ENCODE results near the gene GCK. TPM values are rescaled to one million over a fixed set of nuclear protein-coding genes. Genes with fewer than 3 reads are reported as not detected.

Gene GCK
- total RNA-seq, 2 experiments from 2014 or later = 1.1 to 1.3 TPM

GRCh38 chr7:44228571-44229350 is 39.5 kb upstream of the GCK start:
- Mint-ChIP-seq H3K4me3 (no peak overlapping the region), H3K27ac (no peak overlapping the region), H3K36me3 (no peaks in the 10 kb centered on the region), H3K9me3 (no peaks in the 10 kb centered on the region), H3K27me3 (peaks cover 6% of the 10 kb centered on the region), H3K4me1 (ENCODE audit: low read depth) (no peaks in the 10 kb centered on the region)
- ChIA-PET CTCF (interaction anchor here (1.4 kb wide), 1 partner anchor 12 kb away, joined by 4 read pairs; no protein-coding TSS in a partner anchor), POLR2A (no interaction called here)
- intact Hi-C loops (cut with micrococcal nuclease) = no loop called here
- no peak for DNase-seq

DNA sequence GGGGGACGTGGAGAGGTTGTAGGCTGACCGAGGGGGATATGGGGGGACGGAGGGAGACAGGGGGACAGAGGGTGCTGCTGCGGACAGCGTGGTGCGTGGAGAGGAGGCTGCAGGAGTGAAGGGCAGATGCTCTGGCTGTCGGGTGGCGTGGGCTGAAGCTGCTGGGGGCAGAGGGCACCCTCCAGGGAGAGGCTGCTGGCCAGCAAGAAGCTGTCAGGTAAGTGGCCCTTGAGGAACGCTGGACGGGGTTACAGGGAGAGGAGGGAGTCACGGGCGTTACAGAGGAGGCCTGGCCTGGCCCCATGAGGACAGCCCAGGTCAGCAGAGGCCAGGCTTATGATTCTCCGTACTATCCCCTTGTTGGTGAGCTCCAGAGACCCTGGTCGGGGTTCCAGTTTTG is 38.7 kb upstream of the GCK start:
- H3K27me3 Mint-ChIP-seq = peaks cover 6% of the 10 kb centered on the region
- ChIA-PET POLR2A (no interaction called here), CTCF (no interaction called here)
- no peaks in the 10 kb centered on the region for H3K9me3 Mint-ChIP-seq
- no peak overlapping the region for H3K27ac Mint-ChIP-seq
- DNase-seq = no peak
- intact Hi-C loops (cut with micrococcal nuclease) = no loop called here
- H3K36me3 Mint-ChIP-seq = no peaks in the 10 kb centered on the region
- H3K4me3 Mint-ChIP-seq = no peak overlapping the region
- H3K4me1 Mint-ChIP-seq (ENCODE audit: low read depth) = no peaks in the 10 kb centered on the region

- ChIA-PET CTCF (no interaction called here), POLR2A (no interaction called here)
- no peak for DNase-seq
- Mint-ChIP-seq H3K4me1 (ENCODE audit: low read depth) (no peaks in the 10 kb centered on the region), H3K9me3 (no peaks in the 10 kb centered on the region), H3K4me3 (no peak overlapping the region), H3K27me3 (peaks cover 6% of the 10 kb centered on the region), H3K27ac (no peak overlapping the region), H3K36me3 (no peaks in the 10 kb centered on the region)
- intact Hi-C loops (cut with micrococcal nuclease) = no loop called here
Observed at GRCh38 chr7:44226396-44226753, 37.1 kb upstream of the GCK start.

- Mint-ChIP-seq H3K4me1 (ENCODE audit: low read depth) (no peaks in the 10 kb centered on the region), H3K27ac (no peak overlapping the region), H3K4me3 (no peak overlapping the region), H3K9me3 (no peaks in the 10 kb centered on the region), H3K36me3 (no peaks in the 10 kb centered on the region), H3K27me3 (peaks cover 6% of the 10 kb centered on the region)
- ChIA-PET POLR2A (no interaction called here), CTCF (no interaction called here)
- no peak for DNase-seq
- intact Hi-C loops (cut with micrococcal nuclease) = no loop called here
Observed at GRCh38 chr7:44225566-44226395, 36.5 kb upstream of the GCK start.

- POLR2A ChIA-PET = no interaction called here
- Mint-ChIP-seq H3K36me3 (no peaks in the 10 kb centered on the region), H3K4me1 (ENCODE audit: low read depth) (no peaks in the 10 kb centered on the region), H3K4me3 (no peak overlapping the region), H3K27ac (no peak overlapping the region), H3K27me3 (peaks cover 6% of the 10 kb centered on the region), H3K9me3 (no peaks in the 10 kb centered on the region)
- CTCF ChIA-PET = no interaction called here
- intact Hi-C loops (cut with micrococcal nuclease) = no loop called here
- DNase-seq = no peak
Observed at GRCh38 chr7:44224974-44225565, 35.8 kb upstream of the GCK start.

- Mint-ChIP-seq H3K4me3 (no peak overlapping the region), H3K27me3 (peaks cover 6% of the 10 kb centered on the region), H3K4me1 (ENCODE audit: low read depth) (no peaks in the 10 kb centered on the region), H3K27ac (no peak overlapping the region), H3K36me3 (no peaks in the 10 kb centered on the region), H3K9me3 (no peaks in the 10 kb centered on the region)
- POLR2A ChIA-PET = interaction anchor here (0.6 kb wide), 1 partner anchor 63 kb away, joined by 3 read pairs; no protein-coding TSS in a partner anchor
- intact Hi-C loops (cut with micrococcal nuclease) = no loop called here
- no peak for DNase-seq
- CTCF ChIA-PET = interaction anchor here (1.3 kb wide), 1 partner anchor 16 kb away, joined by 3 read pairs; no protein-coding TSS in a partner anchor
Observed at GRCh38 chr7:44224080-44224973, 35.1 kb upstream of the GCK start.

- no peak for DNase-seq
- ChIA-PET CTCF (interaction anchor here (1.3 kb wide), 1 partner anchor 17 kb away, joined by 3 read pairs; no protein-coding TSS in a partner anchor), POLR2A (interaction anchor here (0.6 kb wide), 1 partner anchor 63 kb away, joined by 3 read pairs; no protein-coding TSS in a partner anchor)
- Mint-ChIP-seq H3K27ac (no peak overlapping the region), H3K9me3 (no peaks in the 10 kb centered on the region), H3K27me3 (peaks cover 6% of the 10 kb centered on the region), H3K4me1 (ENCODE audit: low read depth) (no peaks in the 10 kb centered on the region), H3K4me3 (no peak overlapping the region), H3K36me3 (no peaks in the 10 kb centered on the region)
- intact Hi-C loops (cut with micrococcal nuclease) = no loop called here
Observed at GRCh38 chr7:44223362-44224079, 34.3 kb upstream of the GCK start.

DNA sequence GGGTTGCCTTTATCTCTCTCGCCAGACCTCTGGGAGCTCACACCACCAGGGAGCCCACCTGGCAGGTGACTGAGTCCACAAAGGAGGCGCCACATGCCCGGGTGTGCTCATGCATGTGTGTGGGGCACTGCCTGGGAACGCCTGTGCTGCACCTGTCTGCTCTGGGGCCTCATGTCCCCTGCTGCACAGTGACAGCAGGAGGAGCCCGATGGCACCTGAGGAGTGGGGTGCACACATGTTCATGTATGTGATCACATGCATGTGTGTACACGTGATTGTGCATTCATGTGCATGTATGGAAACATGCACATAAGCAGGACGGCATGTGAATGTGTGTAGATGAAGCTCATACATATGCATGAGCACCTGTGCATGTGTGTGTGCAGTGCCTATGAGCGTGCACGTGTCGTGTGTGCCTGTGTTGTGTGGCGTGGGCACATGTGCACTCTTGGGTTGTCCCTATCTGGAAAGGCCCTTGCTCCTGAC is 33.6 kb upstream of the GCK start:
- Mint-ChIP-seq H3K36me3 (no peaks in the 10 kb centered on the region), H3K27me3 (peaks cover 6% of the 10 kb centered on the region), H3K4me1 (ENCODE audit: low read depth) (no peaks in the 10 kb centered on the region), H3K4me3 (no peak overlapping the region), H3K9me3 (no peaks in the 10 kb centered on the region), H3K27ac (no peak overlapping the region)
- ChIA-PET CTCF (no interaction called here), POLR2A (no interaction called here)
- intact Hi-C loops (cut with micrococcal nuclease) = no loop called here
- DNase-seq = no peak

DNA sequence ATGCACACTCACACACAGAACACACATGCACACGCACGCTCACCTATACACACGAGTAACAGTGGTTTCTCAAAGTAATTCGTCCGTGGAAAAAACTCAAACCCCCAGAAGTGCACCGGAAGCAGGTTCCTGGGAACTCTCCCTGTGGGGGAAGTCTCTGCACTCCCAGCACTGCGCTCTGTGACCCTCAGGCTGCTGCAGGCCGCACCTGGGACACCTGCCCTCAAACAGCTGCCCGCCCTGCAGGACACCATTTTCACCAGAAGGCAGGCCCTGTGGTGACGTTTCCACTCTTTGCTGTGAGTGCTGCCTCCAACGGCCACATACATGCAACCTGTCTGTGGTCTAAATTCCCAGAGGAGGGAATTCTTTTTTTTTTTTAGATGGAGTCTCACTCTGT is 32.8 kb upstream of the GCK start:
- CTCF ChIA-PET = interaction anchor here (1.5 kb wide), 1 partner anchor 313 kb away, joined by 3 read pairs; no protein-coding TSS in a partner anchor

DNA sequence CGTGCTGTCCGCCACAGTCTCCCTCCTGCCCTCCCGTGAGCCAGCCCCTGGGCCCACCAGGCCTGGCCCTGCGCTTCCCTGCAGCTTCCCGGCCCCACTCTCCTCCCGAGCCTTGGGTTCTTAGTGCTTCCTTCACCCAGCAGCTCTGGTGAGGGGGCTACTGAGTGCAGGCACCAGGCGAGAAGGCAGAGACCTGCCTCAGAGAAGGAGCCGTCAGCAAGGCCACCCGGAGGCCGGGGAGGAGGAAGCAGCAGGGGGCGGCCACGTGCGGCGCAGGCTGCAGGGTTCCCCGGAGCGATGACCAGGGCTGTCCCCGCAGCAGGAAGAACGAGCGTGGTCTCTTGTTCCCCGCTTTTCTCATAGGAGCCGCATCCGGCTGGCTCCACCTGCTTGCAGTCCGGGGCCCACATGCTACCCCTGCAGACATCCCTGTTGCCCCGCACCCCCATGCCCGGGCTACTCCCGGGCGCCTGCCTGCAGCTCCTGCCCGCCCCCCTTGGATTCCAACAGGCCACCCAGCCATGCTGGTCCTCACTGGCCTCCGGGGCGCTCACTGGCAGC is 32.1 kb upstream of the GCK start:
- CTCF ChIA-PET = interaction anchor here (1.5 kb wide), 1 partner anchor 314 kb away, joined by 3 read pairs; no protein-coding TSS in a partner anchor
- Mint-ChIP-seq H3K36me3 (no peaks in the 10 kb centered on the region), H3K9me3 (no peaks in the 10 kb centered on the region), H3K4me1 (ENCODE audit: low read depth) (no peaks in the 10 kb centered on the region), H3K27me3 (peaks cover 6% of the 10 kb centered on the region), H3K4me3 (no peak overlapping the region), H3K27ac (no peak overlapping the region)
- no peak for DNase-seq
- POLR2A ChIA-PET = interaction anchor here (0.6 kb wide), 1 partner anchor 12 kb away, joined by 4 read pairs; no protein-coding TSS in a partner anchor
- intact Hi-C loops (cut with micrococcal nuclease) = no loop called here

More for the DNA sequence above, 32.8 kb upstream of the GCK start:
- Mint-ChIP-seq H3K27me3 (peaks cover 6% of the 10 kb centered on the region), H3K4me3 (no peak overlapping the region), H3K36me3 (no peaks in the 10 kb centered on the region), H3K27ac (no peak overlapping the region), H3K9me3 (no peaks in the 10 kb centered on the region), H3K4me1 (ENCODE audit: low read depth) (no peaks in the 10 kb centered on the region)
- POLR2A ChIA-PET = no interaction called here
- DNase-seq = no peak
- intact Hi-C loops (cut with micrococcal nuclease) = no loop called here

Data from activated CD4-positive, alpha-beta memory T cell treated with anti-CD3 and anti-CD28 coated beads for 36 hours (primary cell).